ENCODE results near the gene DNM3.

DNA sequence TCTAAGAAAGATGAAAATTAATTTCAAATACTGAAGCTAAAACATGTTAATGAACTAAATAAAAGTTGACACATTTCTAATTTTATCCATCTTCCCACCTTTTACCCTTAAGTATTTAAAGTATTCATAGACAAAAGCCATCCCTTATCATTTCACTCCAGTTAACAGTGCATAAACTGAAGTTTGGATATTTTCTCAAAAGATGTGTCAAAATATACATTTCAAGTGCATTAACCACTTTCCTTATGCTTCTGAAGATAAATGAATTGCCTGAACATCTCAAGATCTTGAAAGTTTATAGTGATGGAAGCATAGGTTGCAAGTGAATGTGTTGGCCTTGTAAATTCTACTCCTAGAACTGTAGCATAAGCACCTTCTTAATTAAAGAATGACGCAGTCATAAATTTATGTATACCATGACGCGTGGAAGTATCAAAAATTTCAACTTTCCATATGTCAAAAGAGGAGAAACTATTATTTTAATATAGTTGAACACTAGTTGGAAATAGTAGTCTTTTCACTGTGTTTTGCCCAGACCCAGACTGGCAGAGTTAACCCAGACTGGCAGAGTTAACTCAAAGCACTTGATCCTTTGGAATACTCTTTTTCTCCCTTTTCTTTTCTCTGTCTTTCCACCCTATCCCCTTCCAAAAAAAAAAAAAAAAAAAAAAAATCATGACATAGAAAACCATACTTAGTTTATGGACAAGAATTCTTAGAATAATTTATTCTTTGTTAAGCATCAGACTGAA is 296.6 kb downstream of the DNM3 start:
- TF ChIP-seq, protein P1, sequence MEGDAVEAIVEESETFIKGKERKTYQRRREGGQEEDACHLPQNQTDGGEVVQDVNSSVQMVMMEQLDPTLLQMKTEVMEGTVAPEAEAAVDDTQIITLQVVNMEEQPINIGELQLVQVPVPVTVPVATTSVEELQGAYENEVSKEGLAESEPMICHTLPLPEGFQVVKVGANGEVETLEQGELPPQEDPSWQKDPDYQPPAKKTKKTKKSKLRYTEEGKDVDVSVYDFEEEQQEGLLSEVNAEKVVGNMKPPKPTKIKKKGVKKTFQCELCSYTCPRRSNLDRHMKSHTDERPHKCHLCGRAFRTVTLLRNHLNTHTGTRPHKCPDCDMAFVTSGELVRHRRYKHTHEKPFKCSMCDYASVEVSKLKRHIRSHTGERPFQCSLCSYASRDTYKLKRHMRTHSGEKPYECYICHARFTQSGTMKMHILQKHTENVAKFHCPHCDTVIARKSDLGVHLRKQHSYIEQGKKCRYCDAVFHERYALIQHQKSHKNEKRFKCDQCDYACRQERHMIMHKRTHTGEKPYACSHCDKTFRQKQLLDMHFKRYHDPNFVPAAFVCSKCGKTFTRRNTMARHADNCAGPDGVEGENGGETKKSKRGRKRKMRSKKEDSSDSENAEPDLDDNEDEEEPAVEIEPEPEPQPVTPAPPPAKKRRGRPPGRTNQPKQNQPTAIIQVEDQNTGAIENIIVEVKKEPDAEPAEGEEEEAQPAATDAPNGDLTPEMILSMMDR (optimal IDR thresholded peaks at IDR 0.05 in 1 of 3, IDR thresholded peaks at IDR 0.05 in 1 of 3, conservative IDR thresholded peaks at IDR 0.05 in 1 of 3; ENCODE audit: extremely low read depth in 1 of 3, insufficient read depth in 2 of 3, low read length in 3 of 3) = no peak
- no peak for TF ChIP-seq EZH2 (IDR thresholded peaks at IDR 0.05; ENCODE audit: low read length)
